ENCODE data around the gene TRIM66.

DNA sequence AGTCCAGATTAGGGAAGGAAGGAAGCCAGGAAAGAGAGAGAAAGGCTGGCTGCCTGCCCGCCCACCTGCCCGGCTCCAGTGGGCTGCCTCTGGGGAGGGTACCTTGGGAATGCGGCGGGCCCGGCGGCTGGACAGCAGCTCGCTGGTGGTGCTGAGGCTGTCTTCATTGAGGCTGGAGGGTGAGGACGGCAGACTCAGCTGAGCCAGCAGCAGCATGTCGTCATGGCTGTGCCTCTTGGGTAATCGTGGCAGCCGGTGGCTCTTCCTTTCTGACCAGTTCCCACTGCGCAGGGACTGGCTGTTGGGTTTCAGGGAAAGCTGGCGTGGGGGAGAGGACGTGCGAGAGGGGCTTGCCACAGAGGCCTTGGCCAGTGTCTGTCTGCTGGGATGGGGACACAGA is 33.0 kb upstream of the TRIM66 start:
- TF ChIP-seq, protein P1, sequence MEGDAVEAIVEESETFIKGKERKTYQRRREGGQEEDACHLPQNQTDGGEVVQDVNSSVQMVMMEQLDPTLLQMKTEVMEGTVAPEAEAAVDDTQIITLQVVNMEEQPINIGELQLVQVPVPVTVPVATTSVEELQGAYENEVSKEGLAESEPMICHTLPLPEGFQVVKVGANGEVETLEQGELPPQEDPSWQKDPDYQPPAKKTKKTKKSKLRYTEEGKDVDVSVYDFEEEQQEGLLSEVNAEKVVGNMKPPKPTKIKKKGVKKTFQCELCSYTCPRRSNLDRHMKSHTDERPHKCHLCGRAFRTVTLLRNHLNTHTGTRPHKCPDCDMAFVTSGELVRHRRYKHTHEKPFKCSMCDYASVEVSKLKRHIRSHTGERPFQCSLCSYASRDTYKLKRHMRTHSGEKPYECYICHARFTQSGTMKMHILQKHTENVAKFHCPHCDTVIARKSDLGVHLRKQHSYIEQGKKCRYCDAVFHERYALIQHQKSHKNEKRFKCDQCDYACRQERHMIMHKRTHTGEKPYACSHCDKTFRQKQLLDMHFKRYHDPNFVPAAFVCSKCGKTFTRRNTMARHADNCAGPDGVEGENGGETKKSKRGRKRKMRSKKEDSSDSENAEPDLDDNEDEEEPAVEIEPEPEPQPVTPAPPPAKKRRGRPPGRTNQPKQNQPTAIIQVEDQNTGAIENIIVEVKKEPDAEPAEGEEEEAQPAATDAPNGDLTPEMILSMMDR (IDR thresholded peaks at IDR 0.05) = no peak
- TF ChIP-seq POLR2A (IDR thresholded peaks at IDR 0.05) = no peak

Measured in thyroid gland (tissue), 4 donors.